Measurements from ENCODE around the gene DUSP5. TPM values are rescaled to one million over a fixed set of nuclear protein-coding genes. Genes with fewer than 3 reads are reported as not detected.
A peak's percentile ranks its signal among the peaks of the same experiment; 100 is the strongest.
"Not testable (repeated sequence)": the region's sequence is repeated elsewhere in the genome, so short reads cannot be mapped to it uniquely, and the experiment has no call there.

DUSP5 gene
- total RNA-seq, 1 experiment from 2014 or later = 34.0 TPM

GRCh38 chr10:110529596-110530011, 31.9 kb downstream of the DUSP5 start:
- no peak for TF ChIP-seq CTCF (IDR thresholded peaks at IDR 0.05; ENCODE audit: unreplicated experiment)
- Mint-ChIP-seq H3K9me3 (ENCODE audit: low read depth, unreplicated experiment) (no peaks in the 10 kb centered on the region), H3K27me3 (ENCODE audit: unreplicated experiment) (no peaks in the 10 kb centered on the region), H3K4me1 (ENCODE audit: low read depth, unreplicated experiment) (peaks cover 29% of the 10 kb centered on the region), H3K27ac (ENCODE audit: unreplicated experiment) (no peak overlapping the region), H3K36me3 (ENCODE audit: insufficient read depth, unreplicated experiment) (peaks cover 31% of the 10 kb centered on the region), H3K4me3 (ENCODE audit: low read depth, unreplicated experiment) (no peak overlapping the region)
- intact Hi-C loops (cut with micrococcal nuclease; ENCODE audit: unreplicated experiment) = no loop called here
- no peak for DNase-seq
- BruUV-seq (replicated peaks) = no TSS peak
- CTCF ChIA-PET = no interaction called here

- H3K36me3 Mint-ChIP-seq (ENCODE audit: insufficient read depth, unreplicated experiment) = peaks cover 30% of the 10 kb centered on the region
- H3K27ac Mint-ChIP-seq (ENCODE audit: unreplicated experiment) = peak overlapping the region; percentile 42
- no peaks in the 10 kb centered on the region for H3K27me3 Mint-ChIP-seq (ENCODE audit: unreplicated experiment)
- H3K4me1 Mint-ChIP-seq (ENCODE audit: low read depth, unreplicated experiment) = peaks cover 27% of the 10 kb centered on the region
- TF ChIP-seq CTCF (IDR thresholded peaks at IDR 0.05; ENCODE audit: unreplicated experiment) = no peak
- peak; percentile 73 for DNase-seq
- CTCF ChIA-PET = no interaction called here
- intact Hi-C loops (cut with micrococcal nuclease; ENCODE audit: unreplicated experiment) = no loop called here
- no peaks in the 10 kb centered on the region for H3K9me3 Mint-ChIP-seq (ENCODE audit: low read depth, unreplicated experiment)
- peak overlapping the region; percentile 39 for H3K4me3 Mint-ChIP-seq (ENCODE audit: low read depth, unreplicated experiment)
- no TSS peak for BruUV-seq (replicated peaks)
Observed at GRCh38 chr10:110530131-110530831, 32.6 kb downstream of the DUSP5 start.

GRCh38 chr10:110531687-110532086, 34.0 kb downstream of the DUSP5 start:
- CTCF ChIA-PET = interaction anchor here (1.1 kb wide), 1 partner anchor 225 kb away, joined by 3 read pairs; no protein-coding TSS in a partner anchor
- intact Hi-C loops (cut with micrococcal nuclease; ENCODE audit: unreplicated experiment) = no loop called here
- no peak for DNase-seq
- no peak overlapping the region for H3K27ac Mint-ChIP-seq (ENCODE audit: unreplicated experiment)
- no peak overlapping the region for H3K4me3 Mint-ChIP-seq (ENCODE audit: low read depth, unreplicated experiment)
- no peaks in the 10 kb centered on the region for H3K9me3 Mint-ChIP-seq (ENCODE audit: low read depth, unreplicated experiment)
- TF ChIP-seq CTCF (IDR thresholded peaks at IDR 0.05; ENCODE audit: unreplicated experiment) = no peak
- peaks cover 22% of the 10 kb centered on the region for H3K36me3 Mint-ChIP-seq (ENCODE audit: insufficient read depth, unreplicated experiment)
- H3K4me1 Mint-ChIP-seq (ENCODE audit: low read depth, unreplicated experiment) = peaks cover 33% of the 10 kb centered on the region
- H3K27me3 Mint-ChIP-seq (ENCODE audit: unreplicated experiment) = no peaks in the 10 kb centered on the region
- BruUV-seq (replicated peaks) = no TSS peak

- CTCF ChIA-PET; H3K4me3 Mint-ChIP-seq (ENCODE audit: low read depth, unreplicated experiment): not testable (repeated sequence)
Observed at GRCh38 chr10:110532628-110533027, 34.9 kb downstream of the DUSP5 start.

GRCh38 chr10:110533149-110533548, 35.4 kb downstream of the DUSP5 start:
- no TSS peak for BruUV-seq (replicated peaks)
- H3K9me3 Mint-ChIP-seq (ENCODE audit: low read depth, unreplicated experiment) = no peaks in the 10 kb centered on the region
- H3K4me3 Mint-ChIP-seq (ENCODE audit: low read depth, unreplicated experiment) = no peak overlapping the region
- H3K4me1 Mint-ChIP-seq (ENCODE audit: low read depth, unreplicated experiment) = peaks cover 28% of the 10 kb centered on the region
- TF ChIP-seq CTCF (IDR thresholded peaks at IDR 0.05; ENCODE audit: unreplicated experiment) = no peak
- intact Hi-C loops (cut with micrococcal nuclease; ENCODE audit: unreplicated experiment) = no loop called here
- peaks cover 18% of the 10 kb centered on the region for H3K36me3 Mint-ChIP-seq (ENCODE audit: insufficient read depth, unreplicated experiment)
- no peak for DNase-seq
- CTCF ChIA-PET = no interaction called here
- H3K27ac Mint-ChIP-seq (ENCODE audit: unreplicated experiment) = no peak overlapping the region
- H3K27me3 Mint-ChIP-seq (ENCODE audit: unreplicated experiment) = no peaks in the 10 kb centered on the region

More at GRCh38 chr10:110532628-110533027, 34.9 kb downstream of the DUSP5 start:
- Mint-ChIP-seq H3K36me3 (ENCODE audit: insufficient read depth, unreplicated experiment) (peaks cover 22% of the 10 kb centered on the region), H3K4me1 (ENCODE audit: low read depth, unreplicated experiment) (peaks cover 33% of the 10 kb centered on the region)
- DNase-seq; H3K9me3 Mint-ChIP-seq (ENCODE audit: low read depth, unreplicated experiment); intact Hi-C loops (cut with micrococcal nuclease; ENCODE audit: unreplicated experiment); H3K27me3 Mint-ChIP-seq (ENCODE audit: unreplicated experiment); BruUV-seq (replicated peaks); H3K27ac Mint-ChIP-seq (ENCODE audit: unreplicated experiment): not testable (repeated sequence)

All from Calu3 (cell line).